HCT116 (cell line): Measurements from ENCODE around the gene VAMP8. TPM values are rescaled to one million over a fixed set of nuclear protein-coding genes. Genes with fewer than 3 reads are reported as not detected.

Experiments
- ATAC-seq: fragments of 200-7000 bp; cut with Tn5 transposase; 2 replicates; pipeline ENCODE4 v1.9.1; 2020; ENCODE audit warnings: mild to moderate bottlenecking, moderate library complexity
- BruUV-seq: library from RNA; stranded (reverse); fragments of 400-500 nt; replicated peaks from 2 replicates; lab custom pipeline; 2021; lab: Mats Ljungman, UMichigan
- CTCF ChIA-PET: fragments of 300-600 bp; sonication (Branson Sonifier 250); formaldehyde crosslinking; loops from one replicate; lab custom pipeline; 2021; ENCODE audit warnings: antibody characterized with exemption; lab: Charles Lee
- POLR2A ChIA-PET: fragments of 300-600, 350-600 bp; sonication (Branson Sonifier 250); formaldehyde crosslinking; loops from one replicate; lab custom pipeline; 2021; ENCODE audit warnings: antibody characterized with exemption; lab: Charles Lee
- RAD21 ChIA-PET, 2 experiments: fragments of 300-600 bp; sonication (Branson Sonifier 250); formaldehyde crosslinking; loops; one replicate each; lab custom pipeline; 2023; ENCODE audit warnings: low total read pairs in 2 of 2; ENCODE audit not compliant: uncharacterized antibody in 2 of 2, unreplicated experiment in 2 of 2, low non-redundant PET in 1 of 2; lab: Charles Lee
- DNase-seq: peaks from one replicate; pipeline ENCODE4 v3.0.0-alpha.2; 2010; ENCODE audit warnings: low read depth, low spot score
- H2AFZ ChIP-seq: fragments of 200-600 bp; shearing (Covaris generic), sonication (generic); 2 replicates; pipeline ENCODE4 v1.6.1; 2017; ENCODE audit warnings: low read depth, mixed run types, mixed read lengths, antibody characterized with exemption, low read length; ENCODE audit not compliant: poor library complexity, severe bottlenecking
- H3K27ac ChIP-seq: 2 replicates; pipeline ENCODE4 v1.5.1; 2012; ENCODE audit warnings: low read depth, low read length
- H3K27me3 ChIP-seq: fragments of 200-600 bp; sonication (generic); 2 replicates; pipeline ENCODE4 v1.6.1; 2016; ENCODE audit warnings: mixed run types, low read length, mixed read lengths; ENCODE audit not compliant: insufficient read depth
- H3K36me3 ChIP-seq, 2 experiments: fragments of 200-500 bp in 1 of 2; fragments of 200-600 bp in 1 of 2; sonication (Bioruptor generic) in 1 of 2; sonication (generic) in 1 of 2; 2 replicates each; pipeline versions ENCODE4 v1.5.1 to v1.6.1; 2014 to 2016; ENCODE audit warnings: low read length in 2 of 2, inconsistent platforms in 1 of 2, mixed read lengths in 1 of 2, mixed run types in 1 of 2; ENCODE audit not compliant: insufficient read depth in 2 of 2, control insufficient read depth in 1 of 2
- H3K4me1 ChIP-seq, 2 experiments: fragments of 200-600 bp in 1 of 2; sonication (generic) in 1 of 2; 2 replicates each; pipeline versions ENCODE4 v1.5.1 to v1.6.1; 2012 to 2017; ENCODE audit warnings: low read length in 2 of 2, inconsistent platforms in 1 of 2, mild to moderate bottlenecking in 1 of 2, mixed read lengths in 1 of 2, mixed run types in 1 of 2, moderate library complexity in 1 of 2; ENCODE audit not compliant: insufficient read depth in 2 of 2, control insufficient read depth in 1 of 2
- H3K4me2 ChIP-seq: fragments of 200-600 bp; sonication (generic); 2 replicates; pipeline ENCODE4 v1.6.1; 2017; ENCODE audit warnings: mixed run types, low read length, mixed read lengths
- H3K4me3 ChIP-seq, 2 experiments: fragments of 200-600 bp in 1 of 2; sonication (generic) in 1 of 2; replicated peaks in 1 of 2; 2 replicates each; pipeline ENCODE4 v1.5.1; 2011 to 2016; ENCODE audit warnings: low read length in 2 of 2, control low read depth in 1 of 2, low read depth in 1 of 2, mild to moderate bottlenecking in 1 of 2, mixed read lengths in 1 of 2, mixed run types in 1 of 2
- H3K79me2 ChIP-seq: fragments of 200-600 bp; sonication (generic); 2 replicates; pipeline ENCODE4 v1.6.1; 2017; ENCODE audit warnings: mild to moderate bottlenecking, mixed run types, low read length, moderate library complexity, mixed read lengths; ENCODE audit not compliant: insufficient read depth
- H3K9ac ChIP-seq: fragments of 200-600 bp; sonication (generic); 2 replicates; pipeline ENCODE4 v1.6.1; 2016; ENCODE audit warnings: low read length, mixed read lengths
- H3K9me2 ChIP-seq: fragments of 200-600 bp; sonication (generic), shearing (Covaris generic); 2 replicates; pipeline ENCODE4 v1.6.1; 2017; ENCODE audit warnings: mixed run types, mild to moderate bottlenecking, moderate library complexity; ENCODE audit not compliant: insufficient read depth
- H3K9me3 ChIP-seq, 2 experiments: fragments of 200-500 bp in 1 of 2; fragments of 200-600 bp in 1 of 2; sonication (Bioruptor generic) in 1 of 2; sonication (generic) in 1 of 2; 2 replicates each; pipeline ENCODE4 v1.6.1; 2014 to 2017; ENCODE audit warnings: low read length in 2 of 2, mixed read lengths in 2 of 2, inconsistent platforms in 1 of 2, low read depth in 1 of 2, mild to moderate bottlenecking in 1 of 2, mixed run types in 1 of 2, moderate library complexity in 1 of 2; ENCODE audit not compliant: control insufficient read depth in 1 of 2, insufficient read depth in 1 of 2
- H4K20me1 ChIP-seq: fragments of 200-600 bp; sonication (generic), shearing (Covaris generic); 2 replicates; pipeline ENCODE4 v1.6.1; 2017; ENCODE audit warnings: mixed run types, mild to moderate bottlenecking, moderate library complexity; ENCODE audit not compliant: insufficient read depth
- CEBPB ChIP-seq: IDR thresholded peaks from 2 replicates; pipeline ENCODE4 v1.6.1; 2012; ENCODE audit warnings: low read depth
- POLR2A ChIP-seq: IDR thresholded peaks from 2 replicates; pipeline ENCODE4 v1.7.0; 2011; ENCODE audit warnings: borderline replicate concordance; ENCODE audit not compliant: insufficient read depth, insufficient read length; ENCODE audit errors: extremely low read depth
- ZFX ChIP-seq: fragments of 450-650 bp; IDR thresholded peaks from 2 replicates; pipeline ENCODE4 v1.6.1; 2017
- ZNF274 ChIP-seq: fragments of 200-500 bp; sonication (Bioruptor generic); IDR thresholded peaks from 2 replicates; pipeline ENCODE4 v1.6.1; 2014; ENCODE audit warnings: mild to moderate bottlenecking, low read depth, low read length, inconsistent platforms
- intact Hi-C: fragments of 100-400 bp; cut with micrococcal nuclease; formaldehyde crosslinking; loops from 2 replicates; pipeline ENCODE4 v1.10.0; 2022
- total RNA-seq: library from RNA; stranded (reverse); gene quantifications from one replicate; pipeline ENCODE4 v1.2.1, GENCODE V29; 2021; ENCODE audit not compliant: unreplicated experiment

Gene VAMP8
- total RNA-seq, 1 experiment from 2014 or later: 52.6 TPM

DNA sequence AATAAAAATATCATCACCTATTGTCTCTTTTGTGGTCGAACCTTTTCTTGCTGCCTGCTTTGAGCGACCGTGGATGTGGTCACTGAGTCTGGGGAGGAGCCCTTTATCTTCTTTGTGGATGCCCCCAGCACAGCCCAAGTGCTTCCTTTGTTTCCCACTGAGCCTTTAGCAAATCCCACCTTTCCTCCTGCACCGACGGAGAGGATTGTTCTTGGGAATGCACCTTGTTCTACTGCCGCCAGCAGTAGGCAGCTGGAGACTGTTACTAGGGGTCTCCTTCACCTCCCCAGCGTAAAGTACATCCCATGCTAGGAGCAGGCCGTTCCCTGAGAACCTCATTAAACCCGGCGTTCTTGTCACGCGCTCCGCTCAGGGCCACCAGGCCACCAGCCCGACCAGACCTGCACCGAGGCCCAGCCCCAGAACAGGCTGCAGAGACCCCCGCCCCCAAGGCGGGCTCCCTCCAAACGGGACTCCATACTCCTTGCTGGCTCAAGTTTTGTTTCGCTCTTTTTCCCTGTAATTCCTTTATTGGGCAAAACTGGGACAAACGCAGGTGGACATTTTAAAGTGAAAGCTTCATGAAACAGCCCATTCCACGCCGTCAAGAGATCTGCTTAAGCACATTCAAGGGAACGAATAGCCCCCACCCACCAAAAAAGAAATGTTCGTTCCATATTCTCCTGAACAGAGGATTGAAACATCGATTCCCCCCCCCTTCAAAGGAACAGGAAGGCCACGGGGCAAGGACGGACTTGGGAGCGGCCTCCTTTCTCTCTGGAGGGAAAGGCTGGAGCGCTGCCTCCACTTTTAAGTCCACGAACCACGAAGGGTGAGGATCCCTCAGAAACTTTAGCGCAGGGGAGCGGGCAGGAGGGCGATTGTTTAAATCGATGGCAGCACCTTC is 39.5 kb upstream of the VAMP8 start:
- H2AFZ ChIP-seq: no peak overlapping the region
- POLR2A ChIA-PET: interaction anchor here (0.6 to 15.3 kb wide), 33 partner anchors 8 to 618 kb away, joined by 3 to 236 read pairs (median 7); partner anchors contain the start of genes C2orf68, ELMOD3, GGCX and RETSAT
- H3K4me1 ChIP-seq: peaks cover 14 to 45% of the 10 kb centered on the region in 2 experiments; a peak in 3 of 4 replicates
- BruUV-seq: no TSS peak
- RAD21 ChIA-PET: interaction anchor here (0.9 to 1.2 kb wide), 3 partner anchors 14 to 117 kb away, joined by 3 to 7 read pairs (median 6); no protein-coding TSS in a partner anchor
- peak overlapping the region; percentile 99 for H3K27ac ChIP-seq
- ATAC-seq (no peak; the same call in none of the 2 replicates), DNase-seq (no peak)
- peaks cover 30% of the 10 kb centered on the region for H4K20me1 ChIP-seq
- intact Hi-C loops: loop anchor here (2.0 kb wide), 1 partner anchor 117 kb away; no protein-coding TSS in a partner anchor
- peak overlapping the region; percentile 75 for H3K4me2 ChIP-seq
- no peaks in the 10 kb centered on the region for H3K9me3 ChIP-seq
- CTCF ChIA-PET: interaction anchor here (0.8 to 2.1 kb wide), 7 partner anchors 11 to 117 kb away, joined by 3 to 17 read pairs (median 4); no protein-coding TSS in a partner anchor
- no peak for TF ChIP-seq ZNF274
- no peak for TF ChIP-seq CEBPB
- peak; percentile 23 for TF ChIP-seq POLR2A
- TF ChIP-seq ZFX: peak; percentile 20; the same call in 1 of the 2 replicates
- H3K4me3 ChIP-seq: peak overlapping the region; percentile 84 to 94
- no peaks in the 10 kb centered on the region for H3K9me2 ChIP-seq
- H3K79me2 ChIP-seq: peaks cover 58% of the 10 kb centered on the region
- H3K9ac ChIP-seq: peak overlapping the region; percentile 94
- H3K36me3 ChIP-seq: peaks cover 27 to 32% of the 10 kb centered on the region in 2 experiments
- no peaks in the 10 kb centered on the region for H3K27me3 ChIP-seq
